ENCODE measurements around the gene TMEM151A.

DNA sequence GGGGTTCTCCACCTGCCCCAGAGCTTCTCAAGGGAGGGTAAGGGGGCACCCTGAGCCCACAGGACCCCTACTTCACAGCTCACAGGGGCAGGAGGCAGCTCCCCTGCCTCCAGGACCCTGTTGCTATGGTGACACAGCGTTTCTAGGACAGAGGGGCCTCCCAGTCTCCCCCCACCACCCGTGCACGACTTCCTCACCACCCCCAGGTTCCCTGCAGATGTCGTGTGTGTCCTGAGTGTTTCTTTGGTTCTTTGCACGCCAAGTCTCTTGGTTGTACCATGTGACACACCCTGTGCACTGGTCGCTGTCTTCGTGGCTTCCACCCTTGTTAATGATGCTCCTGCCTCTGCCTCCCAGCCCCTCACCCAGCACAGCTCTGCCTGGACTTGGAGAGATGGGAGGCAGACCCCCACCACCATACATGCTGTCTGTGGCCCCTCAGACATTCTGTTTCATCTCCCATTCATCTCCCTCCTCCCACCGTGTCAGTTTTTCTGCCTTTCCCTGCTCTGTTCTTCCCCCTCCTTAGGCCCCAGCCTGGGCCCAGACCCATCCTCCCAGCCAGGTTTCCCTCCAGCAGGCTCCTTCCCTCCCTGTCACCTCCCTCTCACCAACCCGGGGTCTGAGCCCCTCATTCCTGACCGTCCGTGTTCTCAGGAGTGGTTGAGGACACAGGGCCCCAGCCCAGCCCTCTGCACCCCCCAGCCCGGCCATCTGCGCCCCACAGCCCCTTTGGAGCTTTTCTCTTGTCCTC is 47.7 kb upstream of the TMEM151A start:
- TF ChIP-seq, protein P1, sequence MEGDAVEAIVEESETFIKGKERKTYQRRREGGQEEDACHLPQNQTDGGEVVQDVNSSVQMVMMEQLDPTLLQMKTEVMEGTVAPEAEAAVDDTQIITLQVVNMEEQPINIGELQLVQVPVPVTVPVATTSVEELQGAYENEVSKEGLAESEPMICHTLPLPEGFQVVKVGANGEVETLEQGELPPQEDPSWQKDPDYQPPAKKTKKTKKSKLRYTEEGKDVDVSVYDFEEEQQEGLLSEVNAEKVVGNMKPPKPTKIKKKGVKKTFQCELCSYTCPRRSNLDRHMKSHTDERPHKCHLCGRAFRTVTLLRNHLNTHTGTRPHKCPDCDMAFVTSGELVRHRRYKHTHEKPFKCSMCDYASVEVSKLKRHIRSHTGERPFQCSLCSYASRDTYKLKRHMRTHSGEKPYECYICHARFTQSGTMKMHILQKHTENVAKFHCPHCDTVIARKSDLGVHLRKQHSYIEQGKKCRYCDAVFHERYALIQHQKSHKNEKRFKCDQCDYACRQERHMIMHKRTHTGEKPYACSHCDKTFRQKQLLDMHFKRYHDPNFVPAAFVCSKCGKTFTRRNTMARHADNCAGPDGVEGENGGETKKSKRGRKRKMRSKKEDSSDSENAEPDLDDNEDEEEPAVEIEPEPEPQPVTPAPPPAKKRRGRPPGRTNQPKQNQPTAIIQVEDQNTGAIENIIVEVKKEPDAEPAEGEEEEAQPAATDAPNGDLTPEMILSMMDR (IDR thresholded peaks at IDR 0.05; ENCODE audit: low read depth, low read length, missing input control) = no peak
- TF ChIP-seq RXRA (IDR thresholded peaks at IDR 0.05) = no peak

Measured in liver (tissue), 3 donors.